B cell (primary cell): ENCODE results near the gene C5orf15. TPM values are rescaled to one million over a fixed set of nuclear protein-coding genes. Genes with fewer than 3 reads are reported as not detected.

Experiments
- ATAC-seq: fragments of 200-7000 bp; cut with Tn5 transposase; one replicate; pipeline ENCODE4 v1.10.0; 2021; ENCODE audit warnings: low read depth, mild to moderate bottlenecking, moderate number of reproducible peaks, moderate library complexity
- CTCF ChIA-PET: fragments of 350-600 bp; sonication (Branson Sonifier 250); formaldehyde crosslinking; loops from one replicate; lab custom pipeline; 2021; ENCODE audit warnings: antibody characterized with exemption, inconsistent platforms; lab: Charles Lee
- POLR2A ChIA-PET: fragments of 350-600 bp; sonication (Branson Sonifier 250); formaldehyde crosslinking; loops from one replicate; lab custom pipeline; 2021; ENCODE audit warnings: antibody characterized with exemption; lab: Charles Lee
- DNase-seq: peaks from one replicate; pipeline ENCODE4 v3.0.0; 2013
- H2AFZ ChIP-seq: 2 replicates; pipeline ENCODE4 v1.6.1; 2012; ENCODE audit warnings: mild to moderate bottlenecking, low read depth, low read length; ENCODE audit not compliant: insufficient read depth, poor library complexity, severe bottlenecking
- H3K27ac ChIP-seq, 2 donors: 1 replicate in 1 of 2; 2 replicates in 1 of 2; pipeline ENCODE4 v1.5.1; 2012 to 2013; ENCODE audit warnings: low read length in 2 of 2, mild to moderate bottlenecking in 2 of 2, moderate library complexity in 1 of 2
- H3K27me3 ChIP-seq, 4 experiments: fragments of 200-600 bp in 1 of 4; sonication (generic) in 1 of 4; replicated peaks in 1 of 4; 1 replicate in 2 of 4; 2 replicates in 2 of 4; pipeline versions ENCODE4 v1.6.1 to v1.7.0; 2013 to 2016; ENCODE audit warnings: low read length in 3 of 4, mild to moderate bottlenecking in 2 of 4, mixed read lengths in 1 of 4, moderate library complexity in 1 of 4; ENCODE audit not compliant: insufficient read depth in 4 of 4, control insufficient read depth in 3 of 4; ENCODE audit errors: control extremely low read depth in 1 of 4
- H3K36me3 ChIP-seq, 2 experiments: replicated peaks in 1 of 2; 1 replicate in 1 of 2; 2 replicates in 1 of 2; pipeline versions ENCODE4 v1.6.1 to v1.7.1; 2013; ENCODE audit warnings: low read length in 1 of 2; ENCODE audit not compliant: insufficient read depth in 2 of 2, control insufficient read depth in 1 of 2; ENCODE audit errors: control extremely low read depth in 1 of 2, extremely low read depth in 1 of 2
- H3K4me1 ChIP-seq, 2 donors: fragments of 200-600 bp in 1 of 2; sonication (generic) in 1 of 2; 1 replicate in 1 of 2; 2 replicates in 1 of 2; pipeline versions ENCODE4 v1.5.1 to v1.6.1; 2013 to 2017; ENCODE audit warnings: low read length in 2 of 2; ENCODE audit not compliant: control insufficient read depth in 2 of 2, insufficient read depth in 2 of 2
- H3K4me2 ChIP-seq: replicated peaks from 2 replicates; pipeline ENCODE3; 2012; ENCODE audit warnings: mild to moderate bottlenecking, low read depth, low read length; ENCODE audit not compliant: poor library complexity, severe bottlenecking
- H3K4me3 ChIP-seq, 5 experiments: fragments of 200-600 bp in 1 of 5; sonication (generic) in 1 of 5; 1 replicate in 3 of 5; 2 replicates in 2 of 5; pipeline versions ENCODE4 v1.5.1 to v1.7.0; 2011 to 2016; ENCODE audit warnings: low read length in 4 of 5, mild to moderate bottlenecking in 4 of 5, low read depth in 2 of 5, control low read depth in 1 of 5, moderate library complexity in 1 of 5; ENCODE audit not compliant: insufficient read depth in 1 of 5; ENCODE audit errors: control extremely low read depth in 1 of 5, extremely low read depth in 1 of 5
- H3K79me2 ChIP-seq: fragments of 200-600 bp; sonication (generic); one replicate; pipeline ENCODE4 v1.6.0; 2016; ENCODE audit warnings: low read length; ENCODE audit not compliant: control insufficient read depth, insufficient read depth
- H3K9ac ChIP-seq: fragments of 200-600 bp; sonication (generic); 2 replicates; pipeline ENCODE4 v1.6.1; 2017; ENCODE audit warnings: mild to moderate bottlenecking, low read length, moderate library complexity
- H3K9me3 ChIP-seq, 3 donors: one replicate each; pipeline versions ENCODE4 v1.6.1 to v1.7.1; 2013; ENCODE audit warnings: low read length in 2 of 3; ENCODE audit not compliant: control insufficient read depth in 2 of 3, insufficient read depth in 1 of 3; ENCODE audit errors: control extremely low read depth in 1 of 3
- H4K20me1 ChIP-seq: 2 replicates; pipeline ENCODE4 v1.6.0; 2012; ENCODE audit warnings: mild to moderate bottlenecking, low read length; ENCODE audit not compliant: insufficient read depth, control insufficient read depth, poor library complexity, severe bottlenecking
- H3K27ac Mint-ChIP-seq: one replicate; pipeline ENCODE4 v1.8.0; 2021; ENCODE audit warnings: mixed read lengths
- H3K27me3 Mint-ChIP-seq: one replicate; pipeline ENCODE4 v1.8.0; 2021; ENCODE audit warnings: mixed read lengths
- H3K4me1 Mint-ChIP-seq: one replicate; pipeline ENCODE4 v1.8.0; 2021; ENCODE audit warnings: mixed read lengths
- H3K4me3 Mint-ChIP-seq: one replicate; pipeline ENCODE4 v1.8.0; 2021; ENCODE audit warnings: mixed read lengths
- H3K9me3 Mint-ChIP-seq: one replicate; pipeline ENCODE4 v1.8.0; 2022; ENCODE audit warnings: mixed read lengths; ENCODE audit not compliant: insufficient read depth
- CTCF ChIP-seq: fragments of 200-600 bp; IDR thresholded peaks from one replicate; pipeline ENCODE4 v1.8.0; 2022; ENCODE audit warnings: antibody characterized with exemption, mild to moderate bottlenecking
- EZH2 ChIP-seq: IDR thresholded peaks from 2 replicates; pipeline ENCODE4 v1.6.1; 2012; ENCODE audit warnings: borderline replicate concordance, low read depth, mild to moderate bottlenecking, moderate library complexity, low read length; ENCODE audit not compliant: insufficient read depth, poor library complexity, severe bottlenecking
- WGBS: methylation state at CpG from one replicate; pipeline ENCODE4 v1.1.5; 2013; ENCODE audit warnings: missing lambda C conversion rate; ENCODE audit not compliant: insufficient coverage; 5-methylcytosine and 5-hydroxymethylcytosine counted together
- intact Hi-C: fragments of 100-400 bp; cut with micrococcal nuclease; formaldehyde crosslinking; loops from one replicate; pipeline ENCODE4 v1.10.0; 2022
- polyA plus RNA-seq: library from polyadenylated mRNA; depleted of rRNA; stranded (reverse); fragments of >200 nt; gene quantifications from 2 replicates; pipeline ENCODE4 v1.2.3, GENCODE V29; 2012
- total RNA-seq, 2 donors: library from RNA; stranded (reverse); fragments of 120-200 nt in 1 of 2; gene quantifications; 1 replicate in 1 of 2; 2 replicates in 1 of 2; pipeline versions ENCODE4 v1.2.3 to v1.2.4, GENCODE V29; 2013 to 2022

C5orf15 gene
- total and polyA plus RNA-seq, 2 donors (not counting 1 experiment from before 2014, with no cell fraction given), result 22.7 to 28.2 TPM

- Histone ChIP-seq H3K27me3 (no peaks in the 10 kb centered on the region), H3K9ac (no peak overlapping the region), H2AFZ (no peak overlapping the region), H4K20me1 (peaks cover 80% of the 10 kb centered on the region), H3K27ac (no peak overlapping the region), H3K36me3 (peaks cover 2 to 6% of the 10 kb centered on the region in 2 experiments), H3K4me1 (peaks cover 29 to 42% of the 10 kb centered on the region in 2 donors), H3K4me2 (no peak overlapping the region), H3K79me2 (peaks cover 100% of the 10 kb centered on the region), H3K4me3 (no peak overlapping the region), H3K9me3 (no peaks in the 10 kb centered on the region)
- peaks cover 81% of the 10 kb centered on the region for H3K4me1 Mint-ChIP-seq
- TF ChIP-seq EZH2 (no peak), CTCF (no peak)
- POLR2A ChIA-PET, result no interaction called here
- no peak overlapping the region for H3K4me3 Mint-ChIP-seq
- CTCF ChIA-PET, result interaction anchor here (0.6 to 1.5 kb wide), 6 partner anchors 12 to 575 kb away, joined by 3 to 5 read pairs (median 3); no protein-coding TSS in a partner anchor
- H3K27me3 Mint-ChIP-seq, result no peaks in the 10 kb centered on the region
- ATAC-seq (no peak), DNase-seq (no peak)
- no peak overlapping the region for H3K27ac Mint-ChIP-seq
- 86% methylated on average over 5 of the region's 7 CpGs for WGBS
- H3K9me3 Mint-ChIP-seq, result no peaks in the 10 kb centered on the region
- intact Hi-C loops, result no loop called here
Observed at GRCh38 chr5:133998807-133999206, 30.4 kb upstream of the C5orf15 start.

- no peak overlapping the region for H3K4me3 Mint-ChIP-seq
- H3K4me1 ChIP-seq, result peaks cover 22 to 34% of the 10 kb centered on the region in 2 donors
- H3K36me3 ChIP-seq, result peaks cover 2 to 6% of the 10 kb centered on the region in 2 experiments
- no peak overlapping the region for H3K9ac ChIP-seq
- H3K4me3 ChIP-seq, result no peak overlapping the region
- H3K27me3 ChIP-seq, result no peaks in the 10 kb centered on the region
- H3K4me2 ChIP-seq, result no peak overlapping the region
- H3K9me3 ChIP-seq, result no peaks in the 10 kb centered on the region
- DNase-seq, result no peak
- TF ChIP-seq EZH2, result no peak
- TF ChIP-seq CTCF, result no peak
- no peaks in the 10 kb centered on the region for H3K9me3 Mint-ChIP-seq
- CTCF ChIA-PET, result interaction anchor here (0.7 to 1.5 kb wide), 7 partner anchors 18 to 1162 kb away, joined by 3 to 5 read pairs (median 3); no protein-coding TSS in a partner anchor
- POLR2A ChIA-PET, result no interaction called here
- H4K20me1 ChIP-seq, result peaks cover 80% of the 10 kb centered on the region
- no peak overlapping the region for H3K27ac ChIP-seq
- intact Hi-C loops, result no loop called here
- H3K27ac Mint-ChIP-seq, result no peak overlapping the region
- no peak for ATAC-seq
- H2AFZ ChIP-seq, result no peak overlapping the region
- WGBS, result no CpG with 5 or more reads among the region's 6 CpGs
- no peaks in the 10 kb centered on the region for H3K27me3 Mint-ChIP-seq
- H3K79me2 ChIP-seq, result peaks cover 100% of the 10 kb centered on the region
- H3K4me1 Mint-ChIP-seq, result peaks cover 81% of the 10 kb centered on the region
Observed at GRCh38 chr5:133998042-133998441, 29.6 kb upstream of the C5orf15 start.
